Vagina (tissue), 2 donors: ENCODE data around the gene ASRGL1. TPM values are rescaled to one million over a fixed set of nuclear protein-coding genes. Genes with fewer than 3 reads are reported as not detected.

ENCODE experiments used
- DNase-seq, 2 donors: peaks; one replicate each; pipeline ENCODE4 v3.0.0-alpha.2; 2017; ENCODE audit errors: extremely low spot score in 2 of 2
- H3K27ac ChIP-seq: fragments of 200-600 bp; sonication (generic); one replicate; pipeline ENCODE4 v1.5.1; 2019
- H3K27me3 ChIP-seq: fragments of 200-600 bp; sonication (generic); one replicate; pipeline ENCODE4 v1.5.1; 2019
- H3K36me3 ChIP-seq, 2 donors: fragments of 200-600 bp; sonication (generic); one replicate each; pipeline ENCODE4 v1.5.1; 2017 to 2019
- H3K4me1 ChIP-seq: fragments of 200-600 bp; sonication (generic); one replicate; pipeline ENCODE4 v1.5.1; 2019
- H3K4me3 ChIP-seq, 2 donors: fragments of 200-600 bp; sonication (generic); 1 replicate in 1 of 2; 2 replicates in 1 of 2; pipeline ENCODE4 v1.5.1; 2016 to 2019
- H3K9me3 ChIP-seq: fragments of 200-600 bp; sonication (generic); one replicate; pipeline ENCODE4 v1.5.1; 2019
- POLR2A ChIP-seq, 2 donors: fragments of 450-650 bp; IDR thresholded peaks; one replicate each; pipeline ENCODE4 v1.6.1; 2017; ENCODE audit warnings: antibody characterized with exemption in 2 of 2, mild to moderate bottlenecking in 2 of 2, moderate library complexity in 2 of 2
- POLR2AphosphoS5 ChIP-seq, 2 donors: sonication (generic); formaldehyde crosslinking; IDR thresholded peaks; one replicate each; pipeline ENCODE4 v1.9.0; 2017; ENCODE audit warnings: antibody characterized with exemption in 2 of 2, mild to moderate bottlenecking in 2 of 2, low read depth in 1 of 2; ENCODE audit not compliant: insufficient read depth in 1 of 2
- intact Hi-C: fragments of 100-400 bp; cut with DNase I; formaldehyde crosslinking; loops from one replicate; pipeline ENCODE4 v1.15.1; 2023
- total RNA-seq: library from RNA; depleted of rRNA; stranded (reverse); fragments of >200 nt; gene quantifications from one replicate; pipeline ENCODE4 v1.2.3, GENCODE V29; 2016
- TF ChIP-seq, protein P1 (sequence below), 3 experiments: fragments of 450-650 bp in 2 of 3; fragments of 200-600 bp in 1 of 3; sonication (generic) in 1 of 3; IDR thresholded peaks; one replicate each; pipeline ENCODE4 v1.5.1; 2017 to 2019; ENCODE audit warnings: antibody characterized with exemption in 3 of 3, mild to moderate bottlenecking in 2 of 3, moderate library complexity in 2 of 3

Gene ASRGL1
- total RNA-seq, 1 donor from 2014 or later: 5.6 TPM

DNA sequence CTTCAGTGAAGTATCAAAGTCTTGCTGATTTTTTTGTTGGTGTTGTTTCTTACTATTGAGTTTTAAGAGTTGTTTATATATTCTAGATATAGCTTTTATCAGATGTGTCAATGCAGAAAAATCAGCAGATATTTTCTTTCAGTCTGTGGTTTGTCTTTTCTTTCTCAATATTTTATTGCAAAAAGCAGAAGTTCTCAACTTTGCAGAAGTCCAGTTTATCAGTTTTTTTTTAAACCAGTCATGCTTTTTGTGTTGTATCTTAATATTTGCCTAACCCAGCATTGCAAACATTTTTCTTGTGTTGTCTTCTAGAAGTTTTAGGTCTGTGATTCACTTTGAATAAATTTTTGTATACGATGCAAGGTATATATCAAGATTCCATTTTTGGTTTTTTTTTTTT, 7.0 kb downstream of the ASRGL1 start:
- no peak for DNase-seq
- Histone ChIP-seq H3K36me3 (no peaks in the 10 kb centered on the region), H3K4me3 (no peak overlapping the region), H3K27me3 (no peaks in the 10 kb centered on the region), H3K27ac (no peak overlapping the region), H3K9me3 (no peaks in the 10 kb centered on the region), H3K4me1 (no peaks in the 10 kb centered on the region)
- intact Hi-C loops: no loop called here
- no peak for TF ChIP-seq POLR2AphosphoS5 (IDR thresholded peaks at IDR 0.05; ENCODE audit: insufficient read depth in 1 of 2, low read depth in 1 of 2)
- TF ChIP-seq POLR2A (IDR thresholded peaks at IDR 0.05): no peak
- TF ChIP-seq, protein P1, sequence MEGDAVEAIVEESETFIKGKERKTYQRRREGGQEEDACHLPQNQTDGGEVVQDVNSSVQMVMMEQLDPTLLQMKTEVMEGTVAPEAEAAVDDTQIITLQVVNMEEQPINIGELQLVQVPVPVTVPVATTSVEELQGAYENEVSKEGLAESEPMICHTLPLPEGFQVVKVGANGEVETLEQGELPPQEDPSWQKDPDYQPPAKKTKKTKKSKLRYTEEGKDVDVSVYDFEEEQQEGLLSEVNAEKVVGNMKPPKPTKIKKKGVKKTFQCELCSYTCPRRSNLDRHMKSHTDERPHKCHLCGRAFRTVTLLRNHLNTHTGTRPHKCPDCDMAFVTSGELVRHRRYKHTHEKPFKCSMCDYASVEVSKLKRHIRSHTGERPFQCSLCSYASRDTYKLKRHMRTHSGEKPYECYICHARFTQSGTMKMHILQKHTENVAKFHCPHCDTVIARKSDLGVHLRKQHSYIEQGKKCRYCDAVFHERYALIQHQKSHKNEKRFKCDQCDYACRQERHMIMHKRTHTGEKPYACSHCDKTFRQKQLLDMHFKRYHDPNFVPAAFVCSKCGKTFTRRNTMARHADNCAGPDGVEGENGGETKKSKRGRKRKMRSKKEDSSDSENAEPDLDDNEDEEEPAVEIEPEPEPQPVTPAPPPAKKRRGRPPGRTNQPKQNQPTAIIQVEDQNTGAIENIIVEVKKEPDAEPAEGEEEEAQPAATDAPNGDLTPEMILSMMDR (IDR thresholded peaks at IDR 0.05): no peak

DNA sequence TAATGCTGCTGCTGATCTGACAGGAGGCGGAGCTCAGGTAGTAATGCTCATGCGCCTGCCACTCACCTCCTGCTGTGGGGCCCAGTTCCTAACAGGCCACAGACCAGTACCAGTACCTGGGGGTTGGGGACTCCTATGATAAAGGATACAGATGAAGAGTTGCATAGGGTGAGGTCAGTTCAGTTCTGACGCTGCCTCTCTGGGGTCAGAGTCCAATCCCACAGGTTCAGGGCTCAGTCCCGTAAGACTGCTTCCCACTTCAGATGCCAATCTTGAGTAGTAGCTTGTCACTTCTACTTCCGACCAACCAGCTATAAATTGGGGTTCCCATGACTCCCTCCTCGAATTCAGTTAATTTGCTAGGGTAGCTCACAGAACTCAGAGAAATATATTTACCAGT, 8.6 kb downstream of the ASRGL1 start:
- Histone ChIP-seq H3K27ac (no peak overlapping the region), H3K4me1 (no peaks in the 10 kb centered on the region), H3K27me3 (no peaks in the 10 kb centered on the region), H3K4me3 (no peak overlapping the region), H3K36me3 (no peaks in the 10 kb centered on the region), H3K9me3 (no peaks in the 10 kb centered on the region)
- no peak for DNase-seq
- no peak for TF ChIP-seq POLR2A (IDR thresholded peaks at IDR 0.05)
- no peak for TF ChIP-seq POLR2AphosphoS5 (IDR thresholded peaks at IDR 0.05; ENCODE audit: insufficient read depth in 1 of 2, low read depth in 1 of 2)
- intact Hi-C loops: no loop called here

DNA sequence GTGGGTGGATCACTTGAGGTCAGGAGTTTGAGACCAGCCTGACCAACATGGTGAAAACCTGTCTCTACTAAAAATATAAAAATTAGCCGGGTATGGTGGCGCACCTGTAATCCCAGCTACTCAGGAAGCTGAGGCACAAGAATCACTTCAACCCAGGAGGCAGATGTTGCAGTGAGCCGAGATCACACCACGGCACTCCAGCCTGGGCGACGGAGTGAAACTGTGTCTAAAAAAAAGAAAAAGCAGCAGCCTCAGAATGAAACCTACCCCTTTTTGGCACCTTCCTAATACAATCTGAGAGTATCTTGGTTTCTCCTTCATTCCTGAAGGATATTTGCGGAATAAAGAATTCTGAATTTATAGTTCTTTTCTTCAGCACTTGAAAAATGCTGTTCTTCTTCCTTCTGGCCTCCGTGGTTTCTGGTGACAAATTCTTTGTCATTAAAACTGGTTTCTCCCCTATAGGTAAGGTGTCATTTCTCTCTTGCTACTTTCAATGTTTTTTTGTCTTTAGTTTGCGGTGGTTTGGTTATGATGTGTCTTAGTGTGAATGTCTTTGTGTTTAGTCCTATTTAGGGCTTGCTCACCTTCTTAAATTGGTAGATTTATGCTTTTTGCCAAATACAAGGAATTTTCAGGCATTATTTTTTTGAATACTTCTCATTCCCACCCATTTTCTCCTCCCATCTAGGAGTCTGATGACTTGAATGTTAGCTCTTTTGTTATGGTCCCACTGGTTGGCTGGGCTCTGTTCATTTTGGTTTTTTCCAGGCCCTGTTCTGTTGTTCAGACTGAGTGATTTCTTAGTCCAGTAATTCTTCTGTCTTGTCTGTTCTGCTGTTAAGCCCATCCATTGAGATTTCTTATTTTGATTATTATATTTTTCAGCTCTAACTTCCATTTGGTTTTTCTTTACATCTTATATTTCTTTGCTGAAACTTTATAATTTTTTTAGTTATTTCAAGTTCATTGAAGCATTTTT, 15.4 kb downstream of the ASRGL1 start:
- H3K4me1 ChIP-seq: no peaks in the 10 kb centered on the region
- no peaks in the 10 kb centered on the region for H3K36me3 ChIP-seq
- H3K27me3 ChIP-seq: no peaks in the 10 kb centered on the region
- H3K4me3 ChIP-seq: no peak overlapping the region
- TF ChIP-seq, protein P1 (IDR thresholded peaks at IDR 0.05): no peak
- TF ChIP-seq POLR2A (IDR thresholded peaks at IDR 0.05) (no peak), POLR2AphosphoS5 (IDR thresholded peaks at IDR 0.05; ENCODE audit: insufficient read depth in 1 of 2, low read depth in 1 of 2) (no peak)
- intact Hi-C loops: no loop called here
- H3K27ac ChIP-seq: no peak overlapping the region
- DNase-seq: no peak
- no peaks in the 10 kb centered on the region for H3K9me3 ChIP-seq

DNA sequence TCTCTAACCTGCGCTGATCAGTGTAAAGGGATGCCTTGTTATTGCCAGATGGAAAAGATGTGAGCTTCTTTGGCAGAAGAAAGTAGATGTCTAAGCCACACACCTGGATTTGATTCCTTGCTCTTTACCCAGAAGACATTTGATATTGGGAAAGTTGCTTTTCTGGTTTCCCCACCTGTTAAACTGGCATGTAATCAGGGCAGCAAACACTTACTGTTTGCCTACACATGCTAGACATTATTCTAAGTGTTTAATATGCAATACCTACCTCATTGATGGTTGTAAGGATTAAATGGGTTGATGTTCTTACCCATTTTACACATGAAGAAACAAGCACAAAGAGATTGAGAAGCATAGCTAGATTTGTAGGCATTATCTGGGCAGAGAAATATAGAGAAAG, 16.6 kb downstream of the ASRGL1 start:
- Histone ChIP-seq H3K4me1 (no peaks in the 10 kb centered on the region), H3K36me3 (no peaks in the 10 kb centered on the region), H3K27me3 (no peaks in the 10 kb centered on the region), H3K9me3 (no peaks in the 10 kb centered on the region), H3K4me3 (no peak overlapping the region), H3K27ac (no peak overlapping the region)
- no peak for TF ChIP-seq POLR2A (IDR thresholded peaks at IDR 0.05)
- no peak for TF ChIP-seq POLR2AphosphoS5 (IDR thresholded peaks at IDR 0.05; ENCODE audit: insufficient read depth in 1 of 2, low read depth in 1 of 2)
- TF ChIP-seq, protein P1 (IDR thresholded peaks at IDR 0.05): no peak
- intact Hi-C loops: no loop called here
- DNase-seq: no peak

DNA sequence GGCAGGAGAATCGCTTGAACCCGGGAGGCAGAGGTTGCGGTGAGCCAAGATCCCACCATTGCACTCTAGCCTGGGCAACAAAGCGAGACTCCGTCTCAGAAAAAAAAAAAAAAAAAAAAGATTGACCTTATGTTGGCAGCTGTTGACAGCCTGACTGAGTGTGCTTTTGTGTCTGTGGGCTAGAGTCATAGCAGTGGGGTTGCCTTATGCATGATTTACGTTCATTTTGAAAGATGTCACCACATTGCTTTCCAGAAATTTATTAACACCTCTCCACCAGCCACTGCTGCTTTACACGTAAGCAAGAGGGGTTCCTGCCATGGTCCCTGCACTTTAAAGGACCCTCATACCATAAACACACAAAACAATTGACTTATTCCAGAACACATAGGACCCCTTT, 21.0 kb downstream of the ASRGL1 start:
- TF ChIP-seq, protein P1 (IDR thresholded peaks at IDR 0.05): no peak
- TF ChIP-seq POLR2AphosphoS5 (IDR thresholded peaks at IDR 0.05; ENCODE audit: insufficient read depth in 1 of 2, low read depth in 1 of 2) (no peak), POLR2A (IDR thresholded peaks at IDR 0.05) (no peak)
- intact Hi-C loops: no loop called here
- DNase-seq: no peak
- Histone ChIP-seq H3K36me3 (no peaks in the 10 kb centered on the region), H3K9me3 (no peaks in the 10 kb centered on the region), H3K4me1 (no peaks in the 10 kb centered on the region), H3K4me3 (no peak overlapping the region), H3K27ac (no peak overlapping the region), H3K27me3 (no peaks in the 10 kb centered on the region)
